BLaER1 (cell line): ENCODE data around the gene DYSF.

Experiments
- H3K27ac ChIP-seq: shearing (Covaris generic); formaldehyde crosslinking; 2 replicates; pipeline ENCODE4 v1.8.1; 2022
- H3K27me3 ChIP-seq: shearing (Covaris generic); formaldehyde crosslinking; 2 replicates; pipeline ENCODE4 v1.8.1; 2022
- H3K36me3 ChIP-seq: shearing (Covaris generic); formaldehyde crosslinking; 2 replicates; pipeline ENCODE4 v1.8.1; 2022
- H3K4me1 ChIP-seq: shearing (Covaris generic); formaldehyde crosslinking; 2 replicates; pipeline ENCODE4 v1.8.1; 2022
- H3K4me2 ChIP-seq: shearing (Covaris generic); formaldehyde crosslinking; 2 replicates; pipeline ENCODE4 v1.8.1; 2022
- H3K4me3 ChIP-seq: shearing (Covaris generic); formaldehyde crosslinking; 2 replicates; pipeline ENCODE4 v1.8.1; 2022
- H3K9ac ChIP-seq: shearing (Covaris generic); formaldehyde crosslinking; 2 replicates; pipeline ENCODE4 v1.8.1; 2022
- H3K9me3 ChIP-seq: shearing (Covaris generic); formaldehyde crosslinking; 2 replicates; pipeline ENCODE4 v1.8.1; 2022
- H4K20me1 ChIP-seq: shearing (Covaris generic); formaldehyde crosslinking; 2 replicates; pipeline ENCODE4 v1.8.1; 2022
- Cebpa-rat ChIP-seq: shearing (Covaris generic); IDR thresholded peaks from 2 replicates; pipeline ENCODE4 v1.8.1; 2022

DYSF gene

DNA sequence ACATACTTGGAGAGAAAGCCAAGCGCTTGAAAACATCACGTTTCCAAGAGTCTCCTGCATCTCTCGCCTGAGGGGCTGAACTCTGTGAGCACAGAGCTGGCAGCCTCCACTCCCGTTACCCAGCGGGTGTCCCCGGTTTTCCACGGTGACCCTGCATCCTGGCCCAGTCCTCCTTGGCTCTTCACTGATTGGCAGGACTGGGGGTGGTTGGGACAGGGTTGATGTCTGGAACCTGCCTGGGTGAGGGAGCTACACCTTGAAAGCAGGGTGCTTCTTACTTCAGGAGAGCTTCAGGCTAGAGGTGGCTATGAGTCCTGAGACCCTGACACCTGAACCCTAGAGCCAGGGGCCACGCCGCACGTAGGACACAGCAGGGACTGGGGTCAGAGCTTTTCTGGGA is 234.1 kb downstream of the DYSF start:
- Histone ChIP-seq H3K4me2 (peak overlapping the region; percentile 19; the same call in 1 of the 2 replicates), H3K27me3 (no peaks in the 10 kb centered on the region)

GRCh38 chr2:71688530-71688929 is 235.2 kb downstream of the DYSF start:
- peaks cover 23% of the 10 kb centered on the region for H3K4me1 ChIP-seq
- no peak overlapping the region for H3K4me2 ChIP-seq
- no peak for TF ChIP-seq Cebpa-rat
- H3K36me3 ChIP-seq, result no peaks in the 10 kb centered on the region
- H4K20me1 ChIP-seq, result no peaks in the 10 kb centered on the region
- no peaks in the 10 kb centered on the region for H3K9me3 ChIP-seq
- H3K27me3 ChIP-seq, result no peaks in the 10 kb centered on the region
- no peak overlapping the region for H3K27ac ChIP-seq
- no peak overlapping the region for H3K9ac ChIP-seq
- no peak overlapping the region for H3K4me3 ChIP-seq

More for the DNA sequence above, 234.1 kb downstream of the DYSF start:
- no peaks in the 10 kb centered on the region for H4K20me1 ChIP-seq
- peaks cover 23% of the 10 kb centered on the region for H3K4me1 ChIP-seq
- H3K9me3 ChIP-seq, result no peaks in the 10 kb centered on the region
- TF ChIP-seq Cebpa-rat, result no peak
- no peaks in the 10 kb centered on the region for H3K36me3 ChIP-seq
- H3K27ac ChIP-seq, result no peak overlapping the region
- H3K9ac ChIP-seq, result no peak overlapping the region
- H3K4me3 ChIP-seq, result no peak overlapping the region

DNA sequence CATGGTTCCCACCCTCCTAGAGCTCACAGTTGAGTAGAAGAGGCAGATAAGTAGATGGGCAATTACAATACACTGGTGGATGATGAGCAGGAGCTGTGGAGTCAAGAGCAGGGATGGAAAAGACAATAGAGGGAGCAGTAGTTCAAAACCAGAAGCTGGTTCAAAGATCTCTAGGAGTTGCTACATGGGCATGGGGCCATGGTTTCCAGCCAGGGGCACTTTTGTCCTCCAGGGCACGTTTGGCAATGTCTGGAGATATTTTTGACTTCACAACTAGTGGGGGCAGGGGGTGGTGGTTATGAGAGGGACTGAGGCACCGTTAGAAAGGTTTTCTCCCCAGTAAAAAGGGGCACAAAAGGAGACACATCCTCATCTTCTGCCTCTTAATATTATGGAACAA is 236.0 kb downstream of the DYSF start:
- H3K27me3 ChIP-seq, result no peaks in the 10 kb centered on the region
- H3K9ac ChIP-seq, result no peak overlapping the region
- H3K4me1 ChIP-seq, result peaks cover 19% of the 10 kb centered on the region
- no peaks in the 10 kb centered on the region for H3K9me3 ChIP-seq
- H3K36me3 ChIP-seq, result no peaks in the 10 kb centered on the region
- H3K4me2 ChIP-seq, result no peak overlapping the region
- H3K27ac ChIP-seq, result no peak overlapping the region
- H4K20me1 ChIP-seq, result no peaks in the 10 kb centered on the region
- H3K4me3 ChIP-seq, result no peak overlapping the region
- no peak for TF ChIP-seq Cebpa-rat

DNA sequence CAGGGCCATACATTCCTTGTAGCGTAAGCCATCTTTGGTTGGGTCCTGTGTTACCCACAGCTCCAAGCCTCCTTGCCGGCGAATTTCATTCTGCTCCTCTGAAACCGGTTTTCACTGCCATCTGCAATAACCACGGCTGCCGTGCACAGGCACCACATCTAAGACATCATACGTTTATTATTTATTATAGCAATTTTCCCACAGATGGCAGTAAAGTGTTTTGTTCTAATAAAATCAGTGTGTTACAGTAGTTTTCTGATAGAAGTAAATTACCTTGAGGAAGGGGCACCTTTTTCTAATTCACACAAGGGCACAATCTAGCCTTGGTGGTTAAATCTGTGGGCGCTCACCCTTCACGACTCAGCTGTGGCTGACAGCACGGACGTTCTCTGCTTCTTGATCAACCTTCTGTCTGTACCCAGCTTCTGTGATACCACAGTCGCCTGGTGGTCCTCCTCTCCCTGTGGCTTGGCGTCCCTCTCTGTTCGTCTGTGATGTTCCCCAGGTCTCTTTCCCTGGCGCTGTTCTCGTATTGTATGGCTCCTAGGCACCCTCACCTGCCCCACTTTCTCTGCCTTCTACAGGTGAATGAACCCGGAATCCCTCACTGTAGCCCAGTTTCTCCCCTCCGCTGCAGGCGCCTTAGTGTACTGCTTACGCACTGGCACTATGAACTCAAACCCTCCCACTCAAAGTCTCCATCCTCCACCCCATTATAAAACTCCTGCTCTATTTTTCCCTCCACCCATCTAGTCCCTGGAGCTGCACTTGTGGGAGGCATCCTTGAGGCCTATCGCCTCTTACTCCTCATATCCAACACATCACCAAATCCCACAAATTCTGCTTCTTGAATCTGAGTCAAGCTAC is 236.8 kb downstream of the DYSF start:
- Histone ChIP-seq H3K27me3 (no peaks in the 10 kb centered on the region), H3K36me3 (no peaks in the 10 kb centered on the region), H3K9me3 (no peaks in the 10 kb centered on the region), H3K4me3 (no peak overlapping the region), H3K9ac (no peak overlapping the region), H3K4me2 (no peak overlapping the region), H4K20me1 (no peaks in the 10 kb centered on the region), H3K27ac (no peak overlapping the region), H3K4me1 (peaks cover 10% of the 10 kb centered on the region)
- no peak for TF ChIP-seq Cebpa-rat

GRCh38 chr2:71690876-71691475 is 237.6 kb downstream of the DYSF start:
- Histone ChIP-seq H3K4me3 (no peak overlapping the region), H3K9ac (no peak overlapping the region), H3K9me3 (no peaks in the 10 kb centered on the region), H3K4me2 (no peak overlapping the region), H3K36me3 (no peaks in the 10 kb centered on the region), H3K4me1 (peaks cover 10% of the 10 kb centered on the region; the same call in 1 of the 2 replicates), H4K20me1 (no peaks in the 10 kb centered on the region), H3K27ac (no peak overlapping the region), H3K27me3 (no peaks in the 10 kb centered on the region)
- TF ChIP-seq Cebpa-rat, result no peak

- Histone ChIP-seq H3K27me3 (no peaks in the 10 kb centered on the region), H3K27ac (no peak overlapping the region), H4K20me1 (no peaks in the 10 kb centered on the region), H3K9ac (no peak overlapping the region), H3K4me1 (peaks cover 10% of the 10 kb centered on the region; the same call in 1 of the 2 replicates), H3K4me2 (no peak overlapping the region), H3K4me3 (no peak overlapping the region), H3K36me3 (no peaks in the 10 kb centered on the region), H3K9me3 (no peaks in the 10 kb centered on the region)
- no peak for TF ChIP-seq Cebpa-rat
These were observed 238.5 kb downstream of the DYSF start for GRCh38 chr2:71691747-71692441.

DNA sequence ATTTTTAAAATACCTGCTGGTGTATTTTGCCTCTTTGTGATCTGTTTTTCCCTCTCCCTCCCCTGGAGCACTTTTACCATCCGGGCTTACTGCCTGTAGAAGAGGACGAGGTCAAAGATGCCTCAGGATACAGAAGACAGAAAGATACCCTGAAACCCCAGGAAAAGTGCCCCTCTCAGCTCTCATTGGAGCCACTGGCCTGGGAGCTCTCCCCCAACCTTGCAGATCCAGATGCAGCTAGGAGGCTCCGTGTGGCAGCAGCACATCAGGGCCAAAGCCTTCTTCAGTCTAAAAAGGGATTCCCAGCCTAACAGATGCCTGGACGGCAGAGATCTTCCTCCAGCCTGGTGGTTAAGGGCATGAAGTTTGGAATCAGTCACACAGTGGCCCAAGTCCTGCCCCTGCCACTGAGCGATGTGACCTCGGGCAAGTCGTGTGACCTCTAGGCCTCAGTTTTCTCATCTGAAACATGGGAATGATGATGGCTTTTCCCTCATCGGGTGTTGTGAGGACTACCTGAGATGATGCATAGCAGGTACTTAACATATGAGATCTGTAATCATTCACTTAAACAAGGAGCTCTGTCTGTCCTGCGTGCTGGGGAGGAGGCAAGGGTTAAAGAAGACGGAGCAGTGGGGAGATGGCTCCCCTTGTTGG is 239.4 kb downstream of the DYSF start:
- no peak for TF ChIP-seq Cebpa-rat
- Histone ChIP-seq H3K27ac (no peak overlapping the region), H3K36me3 (no peaks in the 10 kb centered on the region), H3K27me3 (no peaks in the 10 kb centered on the region), H3K4me3 (no peak overlapping the region), H3K9me3 (no peaks in the 10 kb centered on the region), H3K4me2 (no peak overlapping the region), H3K4me1 (peaks cover 2% of the 10 kb centered on the region; the same call in 1 of the 2 replicates), H4K20me1 (no peaks in the 10 kb centered on the region), H3K9ac (no peak overlapping the region)

- no peak overlapping the region for H3K4me3 ChIP-seq
- no peaks in the 10 kb centered on the region for H3K4me1 ChIP-seq
- H3K9me3 ChIP-seq, result no peaks in the 10 kb centered on the region
- no peak overlapping the region for H3K4me2 ChIP-seq
- no peaks in the 10 kb centered on the region for H3K36me3 ChIP-seq
- TF ChIP-seq Cebpa-rat, result no peak
- H3K27me3 ChIP-seq, result no peaks in the 10 kb centered on the region
- no peak overlapping the region for H3K27ac ChIP-seq
- no peaks in the 10 kb centered on the region for H4K20me1 ChIP-seq
- no peak overlapping the region for H3K9ac ChIP-seq
These were observed 240.2 kb downstream of the DYSF start for GRCh38 chr2:71693286-71694270.
